Left colon (tissue), 2 donors: ENCODE measurements around the gene EIF5AL1. TPM values are rescaled to one million over a fixed set of nuclear protein-coding genes. Genes with fewer than 3 reads are reported as not detected.
A peak's percentile ranks its signal among the peaks of the same experiment; 100 is the strongest.
"Not testable (repeated sequence)": the region's sequence is repeated elsewhere in the genome, so short reads cannot be mapped to it uniquely, and the experiment has no call there.

Experiments used
- ATAC-seq: fragments of 200-7000 bp; cut with Tn5 transposase; one replicate; pipeline ENCODE4 v1.9.1; 2020; ENCODE audit warnings: mild to moderate bottlenecking, moderate library complexity
- DNase-seq, 2 donors: peaks; one replicate each; pipeline ENCODE4 v3.0.0-alpha.2; 2020
- intact Hi-C, 2 donors: fragments of 100-400 bp; cut with DNase I in 1 of 2; cut with micrococcal nuclease in 1 of 2; formaldehyde crosslinking; loops; one replicate each; pipeline versions ENCODE4 v1.11.2 to v1.14.0; 2022; cut with DNase I, micrococcal nuclease
- total RNA-seq, 2 donors: library from RNA; stranded (reverse); fragmentation: NEBNext Ultra II Directional; extraction: Animal tissue kit (Norgen Biotek cat#: 25700); gene quantifications; one replicate each; pipeline ENCODE4 v1.2.1, GENCODE V29; 2021
- donor health status: DM: no; HTN: no; CAD: no.
- donor health status: DM: yes; HTN: yes; CAD: no.

EIF5AL1 gene
- total RNA-seq, 2 donors from 2014 or later: 0.09 to 0.53 TPM

- ATAC-seq (no peak), DNase-seq (no peak)
- intact Hi-C loops: no loop called here
Measured at GRCh38 chr10:79542626-79543025, 30.3 kb downstream of the EIF5AL1 start.

- intact Hi-C loops, DNase-seq: not testable (repeated sequence)
- ATAC-seq: peak; percentile 74
Measured at GRCh38 chr10:79544408-79544807, 32.1 kb downstream of the EIF5AL1 start.

GRCh38 chr10:79544926-79545659 is 32.8 kb downstream of the EIF5AL1 start:
- intact Hi-C loops, DNase-seq, ATAC-seq: not testable (repeated sequence)

GRCh38 chr10:79547128-79547527 is 34.8 kb downstream of the EIF5AL1 start:
- DNase-seq, intact Hi-C loops, ATAC-seq: not testable (repeated sequence)

GRCh38 chr10:79547973-79548372 is 35.6 kb downstream of the EIF5AL1 start:
- DNase-seq: no peak
- intact Hi-C loops: no loop called here
- ATAC-seq: no peak

- DNase-seq (no peak), ATAC-seq (no peak)
- intact Hi-C loops: no loop called here
Measured at GRCh38 chr10:79552143-79552542, 39.8 kb downstream of the EIF5AL1 start.

- DNase-seq (no peak), ATAC-seq (peak; percentile 17)
- intact Hi-C loops: no loop called here
Measured at GRCh38 chr10:79555354-79556309, 43.3 kb downstream of the EIF5AL1 start.

GRCh38 chr10:79556961-79557360 is 44.6 kb downstream of the EIF5AL1 start:
- DNase-seq, ATAC-seq, intact Hi-C loops: not testable (repeated sequence)

- ATAC-seq (peak; percentile 58), DNase-seq (no peak)
- intact Hi-C loops: no loop called here
Measured at GRCh38 chr10:79559726-79560125, 47.4 kb downstream of the EIF5AL1 start.

- intact Hi-C loops: no loop called here
- ATAC-seq: peak; percentile 78
- peak in 1 of 2 donors; percentile 14 for DNase-seq
Measured at GRCh38 chr10:79560160-79560709, 47.9 kb downstream of the EIF5AL1 start, which contains the start of gene SFTPA2. TSS of gene SFTPA2 (minus strand) at chr10:79560407. CDS start at chr10:79559483, 924 bp downstream.

GRCh38 chr10:79561257-79561656 is 48.9 kb downstream of the EIF5AL1 start:
- intact Hi-C loops: no loop called here

GRCh38 chr10:79562135-79562756 is 49.9 kb downstream of the EIF5AL1 start:
- DNase-seq: peak; percentile 59 to 81
- peak; percentile 76 for ATAC-seq
- intact Hi-C loops: no loop called here

More at GRCh38 chr10:79561257-79561656, 48.9 kb downstream of the EIF5AL1 start:
- DNase-seq: peak; percentile 29 to 45
- peak; percentile 81 for ATAC-seq

GRCh38 chr10:79563426-79563825 is 51.1 kb downstream of the EIF5AL1 start:
- intact Hi-C loops: no loop called here
- DNase-seq (no peak), ATAC-seq (no peak)

Other genes with a start within 250 kb of the EIF5AL1 start
- gene PPIF, start 165.1 kb upstream of the EIF5AL1 start, total RNA-seq: 100 to 1,000 TPM in 1 of 2 donors, 10 to 100 TPM in 1; 86.6 to 105 TPM
- 10 to 100 TPM in 1 of 2 donors, 1 to 10 TPM in 1; 5.3 to 18.4 TPM for gene ZCCHC24, start 66.9 kb upstream of the EIF5AL1 start, total RNA-seq
- gene SFTPA2, start 47.9 kb downstream of the EIF5AL1 start, total RNA-seq: 1 to 10 TPM; 1.6 to 3.5 TPM
- not detected for gene SFTPA1, start 98.4 kb downstream of the EIF5AL1 start, total RNA-seq
- 1 to 10 TPM; 1.3 to 1.5 TPM for gene NUTM2B, start 190.7 kb downstream of the EIF5AL1 start, total RNA-seq